HG03108 (cell line): Measurements from ENCODE around the gene PDE1C.

Source experiments
- ATAC-seq: cut with Tn5 transposase; IDR thresholded peaks from one replicate; pipeline ENCODE4 v1.9.1; 2021; ENCODE audit warnings: moderate library complexity; ENCODE audit not compliant: unreplicated experiment

PDE1C gene

DNA sequence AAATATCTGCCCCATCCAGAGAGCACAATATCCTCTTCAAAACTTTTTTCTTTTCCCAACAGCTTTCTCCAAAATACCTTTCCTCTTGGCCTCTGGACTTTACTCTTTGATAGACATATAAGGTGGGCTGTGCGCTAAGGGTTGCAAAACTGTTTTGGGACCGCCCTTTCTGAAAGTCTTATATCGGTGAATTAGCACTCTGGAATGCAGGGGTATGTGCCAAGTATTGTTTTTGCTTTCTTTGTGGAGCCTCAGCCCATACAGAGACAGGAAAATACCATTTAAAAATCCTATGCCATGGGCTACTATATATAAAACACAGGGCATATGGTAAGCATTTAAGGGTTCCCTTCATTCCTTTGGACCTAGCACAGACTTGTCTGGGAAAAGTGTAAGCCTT, 345.5 kb downstream of the PDE1C start:
- no peak for ATAC-seq

DNA sequence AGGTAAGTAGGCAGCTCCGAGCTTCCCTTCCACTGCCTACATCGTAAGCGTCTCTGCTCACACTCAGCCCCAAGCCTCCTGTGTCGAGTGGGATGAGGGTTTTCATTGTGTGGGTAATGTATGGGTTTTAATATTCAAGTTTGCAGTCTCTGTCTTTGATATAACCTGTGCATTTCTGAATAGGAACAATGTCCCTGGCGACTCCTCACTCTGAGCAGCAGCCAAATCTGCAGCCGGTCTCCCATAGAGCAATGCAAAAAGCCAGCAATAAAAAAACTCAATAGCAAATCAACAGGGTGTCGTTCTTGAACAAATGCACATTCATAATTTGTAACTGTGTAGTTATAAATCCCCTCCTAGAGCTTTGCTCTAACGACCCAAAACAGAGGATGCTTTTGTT, 349.8 kb downstream of the PDE1C start:
- ATAC-seq = no peak

DNA sequence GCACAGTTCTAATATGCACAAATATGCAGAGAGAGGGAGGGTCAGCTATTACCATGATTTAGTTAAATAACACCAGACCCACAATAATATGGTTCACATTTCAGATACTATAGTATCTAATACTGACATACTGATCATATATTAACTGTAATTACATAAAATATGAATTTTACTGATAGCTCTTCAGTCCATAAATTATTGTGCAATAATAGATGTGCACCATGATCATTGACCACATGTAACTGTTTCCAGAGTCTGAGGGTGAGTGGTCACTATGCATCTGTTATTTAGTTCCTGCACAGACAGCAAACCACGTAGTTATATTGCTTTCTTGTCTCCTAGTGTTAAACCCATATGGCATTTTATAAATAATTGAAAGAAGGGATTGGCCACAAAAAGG, 353.9 kb downstream of the PDE1C start:
- no peak for ATAC-seq

DNA sequence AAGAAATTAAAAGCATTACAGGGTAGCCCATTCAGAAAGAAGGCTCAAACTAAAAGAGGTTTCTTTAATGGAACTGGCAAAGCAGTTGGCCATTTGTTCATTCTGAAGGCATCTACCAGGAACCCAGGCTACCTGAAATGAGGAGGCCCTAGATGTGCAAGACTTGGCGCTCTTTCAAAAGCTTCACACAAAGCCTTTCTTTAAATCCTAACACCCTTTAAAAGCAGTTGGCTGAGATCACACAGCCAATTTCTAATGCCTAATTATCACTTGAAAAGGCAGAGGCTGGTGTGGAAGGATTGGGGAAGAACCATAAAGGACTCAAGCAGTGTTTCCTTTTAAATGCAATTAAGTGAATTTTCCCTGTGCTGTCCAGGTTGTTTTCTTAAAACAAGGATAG, 360.0 kb downstream of the PDE1C start:
- ATAC-seq = no peak

DNA sequence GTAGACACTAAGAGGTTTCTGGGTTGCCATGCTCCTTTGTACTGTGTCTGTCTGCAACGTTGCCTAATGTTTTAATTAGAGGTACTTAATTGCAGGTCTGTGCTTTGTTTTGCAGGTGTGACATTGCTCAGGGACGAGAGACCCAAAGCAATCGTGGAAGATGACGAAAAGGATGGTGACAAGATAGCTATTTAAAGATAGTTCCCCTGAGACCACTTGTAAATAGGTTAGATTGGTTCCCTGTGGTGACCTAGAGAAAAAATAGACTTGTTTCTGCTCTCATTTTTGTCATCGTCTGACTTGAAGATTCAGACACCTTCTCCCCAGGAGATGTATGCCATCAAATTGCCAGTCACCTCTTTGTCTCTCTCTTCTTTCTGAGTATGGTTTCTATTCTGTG, 363.1 kb downstream of the PDE1C start:
- ATAC-seq = no peak

DNA sequence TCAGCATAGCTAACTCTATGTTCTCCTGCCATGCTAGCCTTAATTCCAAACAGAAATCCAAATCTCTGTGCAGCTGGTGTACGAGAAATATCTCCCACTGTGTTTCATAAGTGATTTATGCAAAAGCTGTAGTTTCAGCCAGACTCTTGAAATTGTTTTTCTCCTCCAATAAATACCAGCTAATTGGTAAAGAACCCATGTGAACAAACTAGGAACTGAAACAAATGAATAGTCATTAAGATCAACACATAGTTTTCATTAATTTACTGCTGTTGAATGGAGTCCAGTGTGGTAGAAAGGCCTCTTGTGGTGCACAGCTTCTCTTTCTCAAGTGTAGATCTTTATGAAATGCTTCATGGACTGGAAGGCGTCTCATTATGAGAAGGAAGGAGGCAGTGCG, 364.8 kb downstream of the PDE1C start:
- no peak for ATAC-seq

DNA sequence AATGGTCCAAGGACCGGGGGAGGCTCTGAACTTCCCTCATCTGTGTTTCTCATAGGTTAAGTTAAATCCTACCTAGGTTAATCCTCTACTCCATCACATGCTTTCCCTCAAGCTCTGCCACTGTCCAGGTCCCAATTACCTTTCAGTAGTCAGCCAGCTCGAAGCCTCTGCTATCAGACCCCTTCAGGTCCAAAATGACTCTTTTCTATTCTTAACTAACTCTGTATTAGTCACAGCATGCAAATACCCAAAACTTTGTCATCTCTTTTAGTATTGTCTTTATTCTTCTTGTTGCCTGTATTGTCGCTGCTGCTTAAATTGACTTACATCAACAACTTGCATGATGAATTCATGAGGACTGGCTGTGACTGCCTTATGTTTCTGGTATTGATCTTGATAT, 367.9 kb downstream of the PDE1C start:
- no peak for ATAC-seq
